Trophoblast cell (in vitro differentiated cells and primary cell): Measurements from ENCODE around the gene RIPOR1.

ENCODE experiments used
- DNase-seq, 2 donors: peaks; one replicate each; pipeline ENCODE4 v3.0.0-alpha.2; 2016
- H2AFZ ChIP-seq: 2 replicates; pipeline ENCODE4 v1.6.1; 2013; ENCODE audit warnings: low read length, moderate library complexity, mild to moderate bottlenecking; ENCODE audit not compliant: insufficient read depth, poor library complexity
- H2AK5ac ChIP-seq: 2 replicates; pipeline ENCODE4 v1.6.1; 2013; ENCODE audit warnings: mild to moderate bottlenecking, low read length
- H2BK120ac ChIP-seq: 2 replicates; pipeline ENCODE4 v1.6.1; 2013; ENCODE audit warnings: low read length, mild to moderate bottlenecking, moderate library complexity; ENCODE audit not compliant: insufficient read depth, poor library complexity
- H2BK12ac ChIP-seq: 2 replicates; pipeline ENCODE4 v1.6.1; 2013; ENCODE audit warnings: mild to moderate bottlenecking, low read length, moderate library complexity
- H2BK5ac ChIP-seq: 2 replicates; pipeline ENCODE4 v1.6.1; 2013; ENCODE audit warnings: low read length, low read depth, moderate library complexity, mild to moderate bottlenecking; ENCODE audit not compliant: poor library complexity
- H3K14ac ChIP-seq: 2 replicates; pipeline ENCODE4 v1.6.1; 2013; ENCODE audit warnings: mild to moderate bottlenecking, low read length
- H3K18ac ChIP-seq: 2 replicates; pipeline ENCODE4 v1.6.1; 2013; ENCODE audit warnings: mild to moderate bottlenecking, low read length
- H3K23ac ChIP-seq: 2 replicates; pipeline ENCODE4 v1.6.1; 2013; ENCODE audit warnings: low read length
- H3K27ac ChIP-seq: 2 replicates; pipeline ENCODE4 v1.5.1; 2013; ENCODE audit warnings: low read depth, mild to moderate bottlenecking, inconsistent platforms, low read length, moderate library complexity
- H3K27me3 ChIP-seq: 2 replicates; pipeline ENCODE4 v1.6.1; 2013; ENCODE audit warnings: inconsistent platforms, mild to moderate bottlenecking, low read length, moderate library complexity; ENCODE audit not compliant: insufficient read depth
- H3K36me3 ChIP-seq, 2 experiments: 1 replicate in 1 of 2; 2 replicates in 1 of 2; pipeline ENCODE4 v1.6.1; 2013; ENCODE audit warnings: low read length in 2 of 2, mild to moderate bottlenecking in 2 of 2, moderate library complexity in 1 of 2; ENCODE audit not compliant: insufficient read depth in 2 of 2, control insufficient read depth in 1 of 2
- H3K4ac ChIP-seq: 2 replicates; pipeline ENCODE4 v1.6.1; 2013; ENCODE audit warnings: low read depth, mild to moderate bottlenecking, low read length, moderate library complexity
- H3K4me1 ChIP-seq, 2 experiments: 1 replicate in 1 of 2; 2 replicates in 1 of 2; pipeline ENCODE4 v1.6.1; 2013; ENCODE audit warnings: low read length in 2 of 2, mild to moderate bottlenecking in 2 of 2, moderate library complexity in 1 of 2; ENCODE audit not compliant: insufficient read depth in 2 of 2, control insufficient read depth in 1 of 2
- H3K4me2 ChIP-seq: 2 replicates; pipeline ENCODE4 v1.6.1; 2013; ENCODE audit warnings: inconsistent platforms, mild to moderate bottlenecking, low read length, moderate library complexity
- H3K4me3 ChIP-seq: 2 replicates; pipeline ENCODE4 v1.5.1; 2013; ENCODE audit warnings: mild to moderate bottlenecking, low read depth, low read length, inconsistent platforms
- H3K79me1 ChIP-seq: one replicate; pipeline ENCODE4 v1.6.1; 2013; ENCODE audit warnings: low read length
- H3K79me2 ChIP-seq: 2 replicates; pipeline ENCODE4 v1.6.1; 2013; ENCODE audit warnings: low read length, mild to moderate bottlenecking; ENCODE audit not compliant: control insufficient read depth, insufficient read depth, poor library complexity
- H3K9ac ChIP-seq: 2 replicates; pipeline ENCODE4 v1.6.1; 2013; ENCODE audit warnings: mild to moderate bottlenecking, low read length
- H3K9me3 ChIP-seq: 2 replicates; pipeline ENCODE4 v1.6.1; 2013; ENCODE audit warnings: low read depth, mild to moderate bottlenecking, control low read depth, inconsistent platforms, low read length; ENCODE audit not compliant: insufficient read depth
- H4K12ac ChIP-seq: 2 replicates; pipeline ENCODE4 v1.6.1; 2013; ENCODE audit warnings: low read depth, mild to moderate bottlenecking, low read length, moderate library complexity
- H4K8ac ChIP-seq: 2 replicates; pipeline ENCODE4 v1.6.1; 2013; ENCODE audit warnings: low read depth, mild to moderate bottlenecking, low read length, moderate library complexity
- H4K91ac ChIP-seq: one replicate; pipeline ENCODE4 v1.6.1; 2013; ENCODE audit warnings: low read depth, mild to moderate bottlenecking, low read length, moderate library complexity
- WGBS: extraction: QIAGEN DNeasy Blood & Tissue Kit; methylation state at CpG from one replicate; pipeline ENCODE4 v1.1.7; 2013; ENCODE audit warnings: missing lambda C conversion rate; ENCODE audit not compliant: insufficient read length, insufficient coverage; ENCODE audit errors: extremely low coverage; 5-methylcytosine and 5-hydroxymethylcytosine counted together

RIPOR1 gene

GRCh38 chr16:67545665-67546024 is 17.0 kb downstream of the RIPOR1 start:
- Histone ChIP-seq H3K23ac (no peak overlapping the region), H3K9me3 (peaks cover 2% of the 10 kb centered on the region), H3K4ac (no peak overlapping the region), H3K18ac (no peak overlapping the region), H3K14ac (no peak overlapping the region), H2AK5ac (no peak overlapping the region), H2AFZ (no peak overlapping the region), H3K27ac (no peak overlapping the region), H3K79me2 (no peaks in the 10 kb centered on the region), H4K91ac (no peak overlapping the region), H3K4me3 (no peak overlapping the region), H3K36me3 (peaks cover 79 to 81% of the 10 kb centered on the region in 2 experiments), H2BK12ac (no peak overlapping the region), H2BK120ac (no peak overlapping the region), H3K4me2 (no peak overlapping the region), H3K27me3 (no peaks in the 10 kb centered on the region), H3K4me1 (no peaks in the 10 kb centered on the region), H4K12ac (no peak overlapping the region), H4K8ac (no peak overlapping the region), H3K79me1 (no peaks in the 10 kb centered on the region), H2BK5ac (no peak overlapping the region), H3K9ac (no peak overlapping the region)
- no CpG with 5 or more reads among the region's 14 CpGs for WGBS
- DNase-seq, result no peak

- H3K4me3 ChIP-seq, result no peak overlapping the region
- no peaks in the 10 kb centered on the region for H3K79me1 ChIP-seq
- H3K9me3 ChIP-seq, result peaks cover 2% of the 10 kb centered on the region
- H3K4ac ChIP-seq, result no peak overlapping the region
- H4K91ac ChIP-seq, result no peak overlapping the region
- H3K79me2 ChIP-seq, result no peaks in the 10 kb centered on the region
- no peak overlapping the region for H3K18ac ChIP-seq
- H3K4me2 ChIP-seq, result no peak overlapping the region
- H2BK5ac ChIP-seq, result no peak overlapping the region
- peaks cover 76 to 77% of the 10 kb centered on the region in 2 experiments for H3K36me3 ChIP-seq
- H2BK120ac ChIP-seq, result no peak overlapping the region
- H4K8ac ChIP-seq, result no peak overlapping the region
- no peak overlapping the region for H3K23ac ChIP-seq
- no peak overlapping the region for H3K14ac ChIP-seq
- no peak overlapping the region for H2AFZ ChIP-seq
- H4K12ac ChIP-seq, result no peak overlapping the region
- no peak overlapping the region for H2BK12ac ChIP-seq
- H3K4me1 ChIP-seq, result no peaks in the 10 kb centered on the region
- H3K27me3 ChIP-seq, result no peaks in the 10 kb centered on the region
- no peak for DNase-seq
- H3K9ac ChIP-seq, result no peak overlapping the region
- no CpG with 5 or more reads among the region's 7 CpGs for WGBS
- H3K27ac ChIP-seq, result no peak overlapping the region
- H2AK5ac ChIP-seq, result no peak overlapping the region
Observed at GRCh38 chr16:67546091-67546501, 17.5 kb downstream of the RIPOR1 start.

DNA sequence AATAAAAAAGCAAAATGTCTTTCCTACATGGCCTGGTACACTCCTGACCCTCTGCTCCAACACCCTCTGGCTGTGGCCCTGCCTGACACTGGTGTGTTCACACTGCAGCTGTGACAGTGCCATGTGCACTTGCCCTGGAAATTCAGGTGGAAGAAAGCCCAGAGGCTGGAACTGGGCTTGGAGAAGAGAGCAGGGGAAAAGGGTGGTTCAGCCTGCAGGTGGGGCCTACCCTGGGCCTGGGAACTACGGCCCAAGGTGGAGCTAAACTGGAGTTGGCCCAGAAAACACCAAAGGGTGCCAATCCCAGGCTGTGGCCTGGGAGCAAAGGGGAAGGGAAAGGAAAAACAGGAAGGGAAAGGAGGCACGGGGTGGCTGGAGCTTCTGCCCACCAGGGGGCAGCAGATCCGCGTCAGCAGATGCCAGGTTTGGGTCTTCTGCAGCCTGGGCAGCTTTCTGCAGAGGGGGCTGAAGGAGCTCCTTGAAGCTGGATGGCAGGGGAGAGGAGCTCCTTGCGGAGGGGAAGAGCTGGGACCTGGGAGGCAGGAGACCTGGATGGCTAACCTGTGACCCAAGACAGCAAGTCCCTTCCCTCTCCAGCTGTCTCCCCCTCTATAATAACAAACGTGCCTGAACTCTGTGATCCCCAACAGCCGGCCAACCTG is 18.3 kb downstream of the RIPOR1 start:
- Histone ChIP-seq H2BK120ac (no peak overlapping the region), H3K27me3 (no peaks in the 10 kb centered on the region), H3K27ac (no peak overlapping the region), H2BK5ac (no peak overlapping the region), H3K79me1 (no peaks in the 10 kb centered on the region), H3K9ac (peak overlapping the region; percentile 18), H3K4ac (no peak overlapping the region), H3K4me3 (no peak overlapping the region), H3K79me2 (no peaks in the 10 kb centered on the region), H3K4me1 (no peaks in the 10 kb centered on the region), H4K8ac (no peak overlapping the region), H3K36me3 (peaks cover 68 to 69% of the 10 kb centered on the region in 2 experiments), H3K23ac (no peak overlapping the region), H3K14ac (no peak overlapping the region), H2AFZ (no peak overlapping the region), H4K12ac (no peak overlapping the region), H3K9me3 (peaks cover 2% of the 10 kb centered on the region), H4K91ac (no peak overlapping the region), H2BK12ac (no peak overlapping the region), H2AK5ac (no peak overlapping the region), H3K18ac (no peak overlapping the region), H3K4me2 (no peak overlapping the region)
- peak; percentile 62 to 79 for DNase-seq
- no CpG with 5 or more reads among the region's 7 CpGs for WGBS

GRCh38 chr16:67547423-67548264 is 19.0 kb downstream of the RIPOR1 start:
- Histone ChIP-seq H2BK12ac (no peak overlapping the region), H3K23ac (no peak overlapping the region), H3K79me2 (no peaks in the 10 kb centered on the region), H3K4me1 (no peaks in the 10 kb centered on the region), H3K36me3 (peaks cover 61 to 62% of the 10 kb centered on the region in 2 experiments), H3K18ac (no peak overlapping the region), H3K27me3 (no peaks in the 10 kb centered on the region), H2BK120ac (no peak overlapping the region), H4K91ac (no peak overlapping the region), H2AFZ (no peak overlapping the region), H3K4me3 (no peak overlapping the region), H3K9me3 (peaks cover 2% of the 10 kb centered on the region), H2AK5ac (no peak overlapping the region), H3K27ac (no peak overlapping the region), H3K9ac (no peak overlapping the region), H3K79me1 (no peaks in the 10 kb centered on the region), H2BK5ac (no peak overlapping the region), H4K8ac (no peak overlapping the region), H3K4ac (no peak overlapping the region), H3K14ac (no peak overlapping the region), H4K12ac (no peak overlapping the region), H3K4me2 (no peak overlapping the region)
- WGBS, result no CpG with 5 or more reads among the region's 16 CpGs
- no peak for DNase-seq
